ENCODE results near the gene ASIC2. TPM values are rescaled to one million over a fixed set of nuclear protein-coding genes. Genes with fewer than 3 reads are reported as not detected.

The ASIC2 gene
- total RNA-seq, 2 experiments from 2014 or later: not detected

DNA sequence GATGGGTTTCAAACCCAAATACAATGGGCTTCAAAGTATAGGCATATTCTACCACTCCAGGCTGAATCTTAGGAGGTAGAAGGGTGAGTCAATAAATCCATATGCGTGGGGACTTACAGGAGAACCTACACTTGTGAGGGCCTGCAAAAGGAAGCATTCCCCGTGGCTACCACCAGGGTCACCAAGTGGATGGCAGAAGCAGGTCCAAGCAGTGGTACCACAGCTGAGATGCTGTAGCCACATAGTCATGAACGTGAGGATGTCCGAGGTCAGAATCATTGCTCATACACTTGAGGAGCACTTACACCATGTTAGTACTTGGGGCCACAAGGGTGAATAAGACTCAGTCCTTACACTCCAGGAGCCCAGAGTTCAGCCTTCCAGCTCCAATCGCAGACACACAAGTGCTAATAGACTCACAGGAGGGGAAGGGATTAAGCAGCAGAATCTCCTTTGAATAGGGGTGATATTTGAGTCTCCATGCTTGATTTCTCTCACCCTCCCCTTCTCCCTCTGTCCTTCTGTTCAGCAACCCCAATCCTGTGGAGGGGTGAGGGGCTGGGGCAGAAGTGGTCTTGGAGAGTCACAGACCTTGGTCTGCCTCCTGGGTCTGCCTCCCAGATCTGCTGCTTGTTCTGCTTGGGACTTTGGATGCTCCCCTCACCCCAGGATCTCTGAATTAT, 42.5 kb upstream of the ASIC2 start:
- H3K27me3 Mint-ChIP-seq: peaks cover 18% of the 10 kb centered on the region
- H3K36me3 Mint-ChIP-seq (ENCODE audit: low read depth): no peaks in the 10 kb centered on the region
- no peak overlapping the region for H3K4me3 Mint-ChIP-seq
- no peak overlapping the region for H3K27ac Mint-ChIP-seq
- ATAC-seq (ENCODE audit: poor library complexity) (no peak), DNase-seq (no peak)
- Histone ChIP-seq H3K4me3 (ENCODE audit: low read length) (no peak overlapping the region), H3K27ac (ENCODE audit: low read depth in 1 of 2, low read length in 2 of 2) (no peak overlapping the region), H3K27me3 (ENCODE audit: control insufficient read depth in 1 of 2, insufficient read depth in 2 of 2, low read length in 2 of 2) (peaks cover 4 to 5% of the 10 kb centered on the region in 2 experiments), H3K4me1 (ENCODE audit: insufficient read depth, low read length) (no peaks in the 10 kb centered on the region), H3K9me3 (ENCODE audit: control insufficient read depth in 1 of 2, insufficient read depth in 1 of 2, low read length in 2 of 2) (no peaks in the 10 kb centered on the region), H3K36me3 (ENCODE audit: insufficient read depth, low read length) (no peaks in the 10 kb centered on the region)
- intact Hi-C loops (cut with DNase I, micrococcal nuclease): no loop called here
- CTCF ChIA-PET: no interaction called here
- H3K9me3 Mint-ChIP-seq: no peaks in the 10 kb centered on the region
- POLR2A ChIA-PET: no interaction called here
- TF ChIP-seq, protein P1, sequence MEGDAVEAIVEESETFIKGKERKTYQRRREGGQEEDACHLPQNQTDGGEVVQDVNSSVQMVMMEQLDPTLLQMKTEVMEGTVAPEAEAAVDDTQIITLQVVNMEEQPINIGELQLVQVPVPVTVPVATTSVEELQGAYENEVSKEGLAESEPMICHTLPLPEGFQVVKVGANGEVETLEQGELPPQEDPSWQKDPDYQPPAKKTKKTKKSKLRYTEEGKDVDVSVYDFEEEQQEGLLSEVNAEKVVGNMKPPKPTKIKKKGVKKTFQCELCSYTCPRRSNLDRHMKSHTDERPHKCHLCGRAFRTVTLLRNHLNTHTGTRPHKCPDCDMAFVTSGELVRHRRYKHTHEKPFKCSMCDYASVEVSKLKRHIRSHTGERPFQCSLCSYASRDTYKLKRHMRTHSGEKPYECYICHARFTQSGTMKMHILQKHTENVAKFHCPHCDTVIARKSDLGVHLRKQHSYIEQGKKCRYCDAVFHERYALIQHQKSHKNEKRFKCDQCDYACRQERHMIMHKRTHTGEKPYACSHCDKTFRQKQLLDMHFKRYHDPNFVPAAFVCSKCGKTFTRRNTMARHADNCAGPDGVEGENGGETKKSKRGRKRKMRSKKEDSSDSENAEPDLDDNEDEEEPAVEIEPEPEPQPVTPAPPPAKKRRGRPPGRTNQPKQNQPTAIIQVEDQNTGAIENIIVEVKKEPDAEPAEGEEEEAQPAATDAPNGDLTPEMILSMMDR (IDR thresholded peaks at IDR 0.05): no peak
- no peaks in the 10 kb centered on the region for H3K4me1 Mint-ChIP-seq (ENCODE audit: low read depth)

GRCh38 chr17:33334703-33335102, 41.6 kb upstream of the ASIC2 start:
- H3K36me3 ChIP-seq (ENCODE audit: insufficient read depth, low read length): no peaks in the 10 kb centered on the region
- H3K27ac Mint-ChIP-seq: no peak overlapping the region
- H3K9me3 ChIP-seq (ENCODE audit: control insufficient read depth in 1 of 2, insufficient read depth in 1 of 2, low read length in 2 of 2): no peaks in the 10 kb centered on the region
- no peak overlapping the region for H3K4me3 ChIP-seq (ENCODE audit: low read length)
- intact Hi-C loops (cut with DNase I, micrococcal nuclease): no loop called here
- H3K27me3 Mint-ChIP-seq: peaks cover 18% of the 10 kb centered on the region
- ChIA-PET CTCF (no interaction called here), POLR2A (no interaction called here)
- H3K4me1 Mint-ChIP-seq (ENCODE audit: low read depth): no peaks in the 10 kb centered on the region
- no peaks in the 10 kb centered on the region for H3K4me1 ChIP-seq (ENCODE audit: insufficient read depth, low read length)
- TF ChIP-seq, protein P1 (IDR thresholded peaks at IDR 0.05): no peak
- no peaks in the 10 kb centered on the region for H3K36me3 Mint-ChIP-seq (ENCODE audit: low read depth)
- H3K27me3 ChIP-seq (ENCODE audit: control insufficient read depth in 1 of 2, insufficient read depth in 2 of 2, low read length in 2 of 2): peaks cover 4 to 5% of the 10 kb centered on the region in 2 experiments
- DNase-seq: no peak
- no peak for ATAC-seq (ENCODE audit: poor library complexity)
- H3K4me3 Mint-ChIP-seq: no peak overlapping the region
- H3K9me3 Mint-ChIP-seq: no peaks in the 10 kb centered on the region
- no peak overlapping the region for H3K27ac ChIP-seq (ENCODE audit: low read depth in 1 of 2, low read length in 2 of 2)

DNA sequence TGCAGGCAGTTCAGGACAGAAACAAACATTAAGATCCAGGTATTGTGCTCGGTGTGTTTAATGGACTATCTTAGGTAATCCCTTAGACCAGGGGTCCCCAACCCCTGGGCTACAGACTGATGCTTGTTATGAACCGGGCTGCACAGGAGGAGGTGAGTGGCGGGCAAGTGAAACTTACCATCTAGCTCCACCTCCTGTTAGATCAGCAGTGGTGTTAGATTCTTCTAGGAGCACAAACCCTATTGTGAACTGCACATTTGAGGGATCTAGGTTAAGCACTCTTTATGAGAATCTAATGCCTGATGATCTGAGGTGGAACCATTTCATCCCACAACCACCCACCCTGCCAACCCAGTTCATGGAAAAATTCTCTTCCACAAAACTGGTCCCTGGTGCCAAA, 37.8 kb upstream of the ASIC2 start:
- no peaks in the 10 kb centered on the region for H3K4me1 ChIP-seq (ENCODE audit: insufficient read depth, low read length)
- TF ChIP-seq, protein P1 (IDR thresholded peaks at IDR 0.05): no peak
- ChIA-PET CTCF (no interaction called here), POLR2A (no interaction called here)
- H3K4me3 Mint-ChIP-seq: no peak overlapping the region
- H3K36me3 Mint-ChIP-seq (ENCODE audit: low read depth): no peaks in the 10 kb centered on the region
- ATAC-seq (ENCODE audit: poor library complexity): no peak
- intact Hi-C loops (cut with DNase I, micrococcal nuclease): no loop called here
- no peak overlapping the region for H3K27ac Mint-ChIP-seq
- peaks cover 15% of the 10 kb centered on the region for H3K27me3 Mint-ChIP-seq
- DNase-seq: no peak
- no peaks in the 10 kb centered on the region for H3K36me3 ChIP-seq (ENCODE audit: insufficient read depth, low read length)
- H3K4me1 Mint-ChIP-seq (ENCODE audit: low read depth): no peaks in the 10 kb centered on the region
- no peak overlapping the region for H3K4me3 ChIP-seq (ENCODE audit: low read length)
- no peaks in the 10 kb centered on the region for H3K27me3 ChIP-seq (ENCODE audit: control insufficient read depth in 1 of 2, insufficient read depth in 2 of 2, low read length in 2 of 2)
- H3K27ac ChIP-seq (ENCODE audit: low read depth in 1 of 2, low read length in 2 of 2): no peak overlapping the region
- H3K9me3 ChIP-seq (ENCODE audit: control insufficient read depth in 1 of 2, insufficient read depth in 1 of 2, low read length in 2 of 2): no peaks in the 10 kb centered on the region
- H3K9me3 Mint-ChIP-seq: peaks cover 3% of the 10 kb centered on the region

Measured in CD4-positive, alpha-beta T cell (primary cell).